ENCODE results near the gene NIPAL4.

DNA sequence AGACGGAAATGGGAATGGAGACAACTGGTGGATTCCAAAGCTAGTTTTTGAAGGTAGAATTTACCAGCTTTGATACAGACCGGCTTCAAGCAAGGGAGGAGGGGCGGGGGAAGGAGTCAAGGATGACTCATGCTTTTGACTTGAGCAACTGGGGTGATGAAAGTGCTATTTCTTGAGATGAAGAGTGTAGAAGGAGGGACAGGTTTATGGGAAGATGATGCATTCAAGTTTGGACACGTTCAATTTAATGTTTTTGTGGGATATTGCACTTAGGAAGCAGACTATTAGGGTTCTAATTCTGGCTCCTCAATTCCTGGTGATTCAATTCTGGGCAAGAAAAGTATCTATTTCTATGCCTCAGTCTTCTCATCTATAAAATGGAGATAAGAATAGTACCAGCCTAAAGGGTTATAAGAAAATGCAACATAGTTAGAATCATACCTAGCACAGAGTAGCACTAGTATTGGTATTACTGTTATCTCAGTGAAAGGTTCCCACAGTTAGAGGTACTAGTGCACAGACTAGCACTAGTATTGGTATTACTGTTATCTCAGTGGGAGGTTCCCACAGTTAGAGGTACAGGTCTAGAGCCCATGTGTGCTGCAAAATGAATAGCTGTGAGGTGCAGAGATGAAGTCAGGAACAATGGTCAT is 4.6 kb downstream of the NIPAL4 start:
- TF ChIP-seq, protein P1, sequence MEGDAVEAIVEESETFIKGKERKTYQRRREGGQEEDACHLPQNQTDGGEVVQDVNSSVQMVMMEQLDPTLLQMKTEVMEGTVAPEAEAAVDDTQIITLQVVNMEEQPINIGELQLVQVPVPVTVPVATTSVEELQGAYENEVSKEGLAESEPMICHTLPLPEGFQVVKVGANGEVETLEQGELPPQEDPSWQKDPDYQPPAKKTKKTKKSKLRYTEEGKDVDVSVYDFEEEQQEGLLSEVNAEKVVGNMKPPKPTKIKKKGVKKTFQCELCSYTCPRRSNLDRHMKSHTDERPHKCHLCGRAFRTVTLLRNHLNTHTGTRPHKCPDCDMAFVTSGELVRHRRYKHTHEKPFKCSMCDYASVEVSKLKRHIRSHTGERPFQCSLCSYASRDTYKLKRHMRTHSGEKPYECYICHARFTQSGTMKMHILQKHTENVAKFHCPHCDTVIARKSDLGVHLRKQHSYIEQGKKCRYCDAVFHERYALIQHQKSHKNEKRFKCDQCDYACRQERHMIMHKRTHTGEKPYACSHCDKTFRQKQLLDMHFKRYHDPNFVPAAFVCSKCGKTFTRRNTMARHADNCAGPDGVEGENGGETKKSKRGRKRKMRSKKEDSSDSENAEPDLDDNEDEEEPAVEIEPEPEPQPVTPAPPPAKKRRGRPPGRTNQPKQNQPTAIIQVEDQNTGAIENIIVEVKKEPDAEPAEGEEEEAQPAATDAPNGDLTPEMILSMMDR (IDR thresholded peaks at IDR 0.05 in 4 of 5, conservative IDR thresholded peaks at IDR 0.05 in 1 of 5), result no peak
- TF ChIP-seq POLR2A (IDR thresholded peaks at IDR 0.05), result no peak
